Measurements from ENCODE around the gene GRAP2. TPM values are rescaled to one million over a fixed set of nuclear protein-coding genes. Genes with fewer than 3 reads are reported as not detected.
"Not testable (repeated sequence)": the region's sequence is repeated elsewhere in the genome, so short reads cannot be mapped to it uniquely, and the experiment has no call there.

GRAP2 gene
- total and polyA plus RNA-seq, 2 of the 13 experiments (the other 11 are each of a cell fraction or from before 2014, with no cell fraction given) = 0.15 TPM; not detected in 1

DNA sequence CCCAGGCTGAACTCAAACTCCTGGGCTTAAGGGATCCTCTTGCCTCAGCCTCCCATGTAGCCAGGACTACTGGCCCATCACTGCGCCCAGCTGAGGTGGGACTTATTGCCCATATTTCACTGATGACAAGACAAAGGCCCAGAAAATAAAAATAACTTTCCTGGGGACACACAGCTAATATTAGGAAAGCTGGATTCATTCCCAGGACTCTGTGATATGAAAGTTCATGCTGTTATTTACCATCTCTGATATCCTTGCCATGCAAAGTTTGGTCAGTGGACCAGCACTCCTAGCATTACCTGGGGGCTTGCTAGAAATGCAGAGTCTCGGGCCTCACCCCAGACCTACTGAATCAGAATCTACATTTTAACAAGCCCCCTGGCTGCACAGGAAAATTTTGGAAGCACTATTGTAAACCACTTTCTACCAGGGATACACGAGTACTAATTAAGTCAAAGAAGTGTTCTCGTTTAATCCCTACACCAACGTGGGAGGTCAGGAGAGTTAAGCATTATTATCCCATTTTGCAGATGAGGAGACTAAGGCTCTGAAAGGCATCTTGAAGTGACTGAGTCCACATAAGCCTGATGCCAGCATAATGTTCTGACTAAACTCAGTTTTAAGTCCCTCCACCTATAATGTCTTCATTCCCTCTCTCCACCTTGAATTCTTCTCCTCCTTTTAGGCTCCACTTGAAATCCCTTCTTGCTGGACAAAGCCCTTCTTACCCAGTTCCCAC lies 91.4 kb downstream of the GRAP2 start:
- in situ Hi-C loops (cut with HindIII; ENCODE audit: extremely low pct_ligation_motif_present, low pct_unique_long_range_greater_than_20kb) = no loop called here
- Histone ChIP-seq H4K20me1 (ENCODE audit: insufficient read depth, low read length) (no peaks in the 10 kb centered on the region), H3K4me1 (ENCODE audit: insufficient read depth, low read length) (peaks cover 28% of the 10 kb centered on the region), H3K4me3 (replicated peaks in 1 of 3; ENCODE audit: insufficient read depth in 1 of 3, low read depth in 2 of 3, low read length in 3 of 3) (no peak overlapping the region), H3K9ac (ENCODE audit: insufficient read depth, low read depth, low read length) (no peak overlapping the region), H2AFZ (ENCODE audit: low read length) (no peak overlapping the region), H3K27me3 (ENCODE audit: control insufficient read depth in 1 of 2, insufficient read depth in 2 of 2, low read length in 2 of 2) (peaks cover 2 to 29% of the 10 kb centered on the region in 2 experiments; a peak in 3 of 5 replicates), H3K9me3 (ENCODE audit: low read length) (no peaks in the 10 kb centered on the region), H3K27ac (ENCODE audit: extremely low read length, insufficient read depth, low read length) (no peak overlapping the region), H3K79me2 (ENCODE audit: insufficient read depth, low read length) (no peaks in the 10 kb centered on the region), H3K4me2 (ENCODE audit: low read depth, low read length) (no peak overlapping the region), H3K36me3 (replicated peaks in 1 of 2; ENCODE audit: control insufficient read depth in 1 of 2, insufficient read depth in 2 of 2, low read length in 2 of 2) (no peaks in the 10 kb centered on the region)
- no peak for ATAC-seq
- CTCF ChIA-PET (ENCODE audit: low intra/inter-chr PET ratio, low total read pairs) = no interaction called here
- no peak for TF ChIP-seq SNAPC2 (CRISPR knock-in tag; IDR thresholded peaks at IDR 0.05)
- peak; percentile 33; the same call in 1 of the 2 replicates for TF ChIP-seq ZNF629 (CRISPR knock-in tag; conservative IDR thresholded peaks at IDR 0.05)
- intact Hi-C loops (cut with micrococcal nuclease; ENCODE audit: unreplicated experiment) = no loop called here
- BruUV-seq (replicated peaks) = no TSS peak
- FAIRE-seq = no peak
- DNase-seq (ENCODE audit: low spot score) = no peak
- POLR2A ChIA-PET = no interaction called here
- 58% methylated on average over 5 of the region's 5 CpGs for WGBS (ENCODE audit: low lambda C conversion rate)

DNA sequence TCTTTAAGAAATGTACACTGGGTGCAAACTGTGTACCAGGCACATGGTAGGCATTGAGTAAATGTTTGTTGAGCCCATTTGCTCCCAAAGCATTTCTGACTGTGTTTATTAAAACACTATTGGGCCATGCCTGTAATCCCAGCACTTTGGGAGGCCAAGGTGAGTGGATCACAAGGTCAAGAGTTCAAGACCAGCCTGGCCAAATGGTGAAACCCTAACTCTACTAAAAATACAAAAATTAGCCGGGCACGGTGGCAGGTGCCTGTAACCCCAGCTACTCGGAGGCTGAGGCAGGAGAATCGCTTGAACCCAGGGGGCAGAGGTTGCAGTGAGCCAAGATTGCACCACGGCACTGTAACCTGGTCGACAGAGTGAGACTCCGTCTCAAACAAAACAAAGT lies 92.0 kb downstream of the GRAP2 start:
- H3K4me3 ChIP-seq (replicated peaks in 1 of 3; ENCODE audit: insufficient read depth in 1 of 3, low read depth in 2 of 3, low read length in 3 of 3); BruUV-seq (replicated peaks); H2AFZ ChIP-seq (ENCODE audit: low read length); H3K27ac ChIP-seq (ENCODE audit: extremely low read length, insufficient read depth, low read length); H3K79me2 ChIP-seq (ENCODE audit: insufficient read depth, low read length); CTCF ChIA-PET (ENCODE audit: low intra/inter-chr PET ratio, low total read pairs); POLR2A ChIA-PET; H3K4me2 ChIP-seq (ENCODE audit: low read depth, low read length); H3K36me3 ChIP-seq (replicated peaks in 1 of 2; ENCODE audit: control insufficient read depth in 1 of 2, insufficient read depth in 2 of 2, low read length in 2 of 2); ATAC-seq; H3K9me3 ChIP-seq (ENCODE audit: low read length); FAIRE-seq; in situ Hi-C loops (cut with HindIII; ENCODE audit: extremely low pct_ligation_motif_present, low pct_unique_long_range_greater_than_20kb); DNase-seq (ENCODE audit: low spot score); H4K20me1 ChIP-seq (ENCODE audit: insufficient read depth, low read length); intact Hi-C loops (cut with micrococcal nuclease; ENCODE audit: unreplicated experiment); H3K9ac ChIP-seq (ENCODE audit: insufficient read depth, low read depth, low read length): not testable (repeated sequence)
- WGBS (ENCODE audit: low lambda C conversion rate) = 2% methylated on average over 7 of the region's 7 CpGs
- Histone ChIP-seq H3K27me3 (ENCODE audit: control insufficient read depth in 1 of 2, insufficient read depth in 2 of 2, low read length in 2 of 2) (peaks cover 2 to 34% of the 10 kb centered on the region in 2 experiments; a peak in 3 of 5 replicates), H3K4me1 (ENCODE audit: insufficient read depth, low read length) (peaks cover 28% of the 10 kb centered on the region)

All from HepG2 (cell line).